Smooth muscle cell (in vitro differentiated cells): ENCODE data around the gene OTUB2. TPM values are rescaled to one million over a fixed set of nuclear protein-coding genes. Genes with fewer than 3 reads are reported as not detected.

Experiments used
- DNase-seq: peaks from one replicate; lab custom pipeline; 2025; ENCODE audit not compliant: unreplicated experiment; lab: John Stamatoyannopoulos, UW
- H2AFZ ChIP-seq: fragments of 200-600 bp; sonication (generic); 2 replicates; pipeline ENCODE4 v1.6.0; 2016; ENCODE audit warnings: antibody characterized with exemption, low read depth, mild to moderate bottlenecking
- H3F3A ChIP-seq: fragments of 200-600 bp; sonication (generic); 2 replicates; pipeline ENCODE4 v1.6.0; 2017; ENCODE audit warnings: antibody characterized with exemption, low read depth
- H3K27ac ChIP-seq: fragments of 200-600 bp; sonication (generic); 2 replicates; pipeline ENCODE4 v1.5.1; 2016; ENCODE audit warnings: low read depth, mild to moderate bottlenecking
- H3K27me3 ChIP-seq: fragments of 200-600 bp; sonication (generic); 2 replicates; pipeline ENCODE4 v1.6.1; 2016; ENCODE audit warnings: low read depth, mild to moderate bottlenecking
- H3K36me3 ChIP-seq: fragments of 200-600 bp; sonication (generic); 2 replicates; pipeline ENCODE4 v1.5.1; 2016; ENCODE audit warnings: low read depth
- H3K4me1 ChIP-seq: fragments of 200-600 bp; sonication (generic); 2 replicates; pipeline ENCODE4 v1.5.1; 2016; ENCODE audit warnings: low read depth
- H3K4me2 ChIP-seq: fragments of 200-600 bp; sonication (generic); 2 replicates; pipeline ENCODE4 v1.6.0; 2016; ENCODE audit warnings: mild to moderate bottlenecking
- H3K4me3 ChIP-seq: fragments of 200-600 bp; sonication (generic); 2 replicates; pipeline ENCODE4 v1.5.1; 2016; ENCODE audit warnings: mild to moderate bottlenecking
- H3K79me2 ChIP-seq: fragments of 200-600 bp; sonication (generic); 2 replicates; pipeline ENCODE4 v1.6.0; 2016; ENCODE audit warnings: low read depth, mild to moderate bottlenecking
- H3K9ac ChIP-seq: fragments of 200-600 bp; sonication (generic); 2 replicates; pipeline ENCODE4 v1.6.0; 2016; ENCODE audit warnings: low read depth
- H3K9me3 ChIP-seq: fragments of 200-600 bp; sonication (generic); replicated peaks from 2 replicates; pipeline ENCODE4 v1.5.1; 2016; ENCODE audit warnings: low read depth
- H4K20me1 ChIP-seq: fragments of 200-600 bp; sonication (generic); 2 replicates; pipeline ENCODE4 v1.6.0; 2016; ENCODE audit warnings: low read depth
- WGBS: methylation state at CpG from one replicate; pipeline ENCODE4 v1.1.7; 2016; ENCODE audit warnings: low lambda C conversion rate; 5-methylcytosine and 5-hydroxymethylcytosine counted together
- polyA plus RNA-seq: library from polyadenylated mRNA; unstranded; fragments of >200 nt; fragmentation: Nextera tagmentation; extraction: Ambion mirVana; gene quantifications from 2 replicates; pipeline ENCODE4 v1.2.1, GENCODE V29; 2016
- total RNA-seq: library from RNA; depleted of rRNA; stranded (reverse); fragments of >200 nt; gene quantifications from 2 replicates; pipeline ENCODE4 v1.2.3, GENCODE V29; 2014
- TF ChIP-seq, protein P1 (sequence below): fragments of 200-600 bp; sonication (generic); IDR thresholded peaks from 2 replicates; pipeline ENCODE4 v1.5.1; 2017; ENCODE audit warnings: borderline replicate concordance, mild to moderate bottlenecking, antibody characterized with exemption; ENCODE audit not compliant: insufficient read depth, poor library complexity, severe bottlenecking

OTUB2 gene
- total and polyA plus RNA-seq, 2 experiments from 2014 or later: 4.0 to 5.1 TPM

DNA sequence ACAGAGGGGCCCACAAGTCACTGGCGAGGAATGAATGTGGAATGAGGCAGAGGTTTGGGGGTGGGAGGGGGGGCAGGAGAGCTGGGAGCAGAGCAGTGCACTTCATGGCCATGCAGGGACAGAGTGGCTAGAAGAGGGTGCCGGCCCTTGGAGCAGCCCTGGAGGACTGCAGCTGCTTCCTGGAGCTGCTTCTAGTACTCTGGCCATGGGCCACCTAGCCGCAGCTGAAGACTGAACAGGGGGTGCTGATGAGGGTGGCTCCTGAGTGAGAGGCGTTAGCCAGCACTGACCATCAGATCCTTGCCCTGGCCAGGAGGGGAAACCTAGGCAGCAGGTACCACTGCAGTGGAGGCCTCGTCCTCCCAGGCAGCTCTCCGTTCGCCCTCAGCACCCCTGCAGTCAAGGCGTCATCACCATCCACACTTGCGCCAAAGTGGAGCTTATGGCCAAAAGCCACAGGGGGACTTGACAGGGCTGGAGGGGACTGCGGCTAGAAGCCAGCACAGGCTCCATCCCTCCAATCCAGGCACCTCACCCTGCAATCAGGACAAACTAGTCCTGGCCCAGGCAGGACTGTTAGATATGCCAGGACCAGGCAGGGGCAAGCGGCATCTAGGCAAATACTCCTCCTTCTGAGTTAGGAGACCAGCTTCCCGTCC lies 16.4 kb downstream of the OTUB2 start:
- no peak overlapping the region for H3K9ac ChIP-seq
- no peak for DNase-seq
- WGBS: 96% methylated on average over 12 of the region's 12 CpGs

DNA sequence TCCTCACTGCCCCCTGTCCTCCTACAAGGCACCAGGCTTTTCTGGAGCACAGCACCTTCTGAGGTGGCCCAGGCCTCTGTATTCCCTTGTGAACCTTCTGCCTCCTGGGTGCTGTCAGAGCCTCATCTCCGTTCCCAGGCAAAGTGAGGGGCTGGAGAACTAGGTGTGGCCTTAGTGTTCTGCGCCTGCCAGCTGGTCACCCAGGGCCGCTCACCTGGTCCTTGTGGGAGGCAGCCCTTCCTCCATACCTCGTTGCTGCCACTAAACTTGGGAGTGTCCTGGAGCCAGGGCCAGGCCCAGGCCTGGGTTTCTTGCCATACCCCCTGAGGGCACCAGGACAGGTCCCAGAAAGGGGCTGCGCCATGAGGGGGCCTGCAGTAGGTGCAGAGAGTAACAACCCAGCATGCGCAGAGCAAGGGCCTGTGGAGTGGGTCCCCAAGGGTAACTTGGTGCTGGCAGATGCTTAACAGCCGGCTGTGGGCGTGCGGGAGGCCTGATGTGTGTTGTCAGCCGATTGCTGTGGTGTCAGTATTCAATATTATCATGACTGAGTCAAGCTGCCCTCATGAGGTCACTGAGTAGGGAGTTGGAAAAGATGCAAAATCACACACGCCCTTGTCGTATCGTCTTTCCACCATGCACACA lies 17.1 kb downstream of the OTUB2 start:
- Histone ChIP-seq H3K9me3 (no peaks in the 10 kb centered on the region), H3K9ac (no peak overlapping the region), H3K36me3 (no peaks in the 10 kb centered on the region), H3K4me1 (no peaks in the 10 kb centered on the region), H3F3A (no peaks in the 10 kb centered on the region), H2AFZ (no peak overlapping the region), H4K20me1 (no peaks in the 10 kb centered on the region), H3K4me3 (no peak overlapping the region), H3K4me2 (no peak overlapping the region), H3K27me3 (no peaks in the 10 kb centered on the region), H3K79me2 (no peaks in the 10 kb centered on the region), H3K27ac (no peak overlapping the region)
- 93% methylated on average over 13 of the region's 13 CpGs for WGBS
- TF ChIP-seq, protein P1, sequence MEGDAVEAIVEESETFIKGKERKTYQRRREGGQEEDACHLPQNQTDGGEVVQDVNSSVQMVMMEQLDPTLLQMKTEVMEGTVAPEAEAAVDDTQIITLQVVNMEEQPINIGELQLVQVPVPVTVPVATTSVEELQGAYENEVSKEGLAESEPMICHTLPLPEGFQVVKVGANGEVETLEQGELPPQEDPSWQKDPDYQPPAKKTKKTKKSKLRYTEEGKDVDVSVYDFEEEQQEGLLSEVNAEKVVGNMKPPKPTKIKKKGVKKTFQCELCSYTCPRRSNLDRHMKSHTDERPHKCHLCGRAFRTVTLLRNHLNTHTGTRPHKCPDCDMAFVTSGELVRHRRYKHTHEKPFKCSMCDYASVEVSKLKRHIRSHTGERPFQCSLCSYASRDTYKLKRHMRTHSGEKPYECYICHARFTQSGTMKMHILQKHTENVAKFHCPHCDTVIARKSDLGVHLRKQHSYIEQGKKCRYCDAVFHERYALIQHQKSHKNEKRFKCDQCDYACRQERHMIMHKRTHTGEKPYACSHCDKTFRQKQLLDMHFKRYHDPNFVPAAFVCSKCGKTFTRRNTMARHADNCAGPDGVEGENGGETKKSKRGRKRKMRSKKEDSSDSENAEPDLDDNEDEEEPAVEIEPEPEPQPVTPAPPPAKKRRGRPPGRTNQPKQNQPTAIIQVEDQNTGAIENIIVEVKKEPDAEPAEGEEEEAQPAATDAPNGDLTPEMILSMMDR: no peak
- DNase-seq: no peak

More for the DNA sequence above, 16.4 kb downstream of the OTUB2 start:
- TF ChIP-seq, protein P1: no peak
- Histone ChIP-seq H3K36me3 (no peaks in the 10 kb centered on the region), H3K4me3 (no peak overlapping the region), H3K27ac (no peak overlapping the region), H3K4me1 (no peaks in the 10 kb centered on the region), H3K79me2 (no peaks in the 10 kb centered on the region), H3K4me2 (no peak overlapping the region), H2AFZ (no peak overlapping the region), H3K9me3 (no peaks in the 10 kb centered on the region), H3F3A (no peaks in the 10 kb centered on the region), H4K20me1 (no peaks in the 10 kb centered on the region), H3K27me3 (no peaks in the 10 kb centered on the region)

DNA sequence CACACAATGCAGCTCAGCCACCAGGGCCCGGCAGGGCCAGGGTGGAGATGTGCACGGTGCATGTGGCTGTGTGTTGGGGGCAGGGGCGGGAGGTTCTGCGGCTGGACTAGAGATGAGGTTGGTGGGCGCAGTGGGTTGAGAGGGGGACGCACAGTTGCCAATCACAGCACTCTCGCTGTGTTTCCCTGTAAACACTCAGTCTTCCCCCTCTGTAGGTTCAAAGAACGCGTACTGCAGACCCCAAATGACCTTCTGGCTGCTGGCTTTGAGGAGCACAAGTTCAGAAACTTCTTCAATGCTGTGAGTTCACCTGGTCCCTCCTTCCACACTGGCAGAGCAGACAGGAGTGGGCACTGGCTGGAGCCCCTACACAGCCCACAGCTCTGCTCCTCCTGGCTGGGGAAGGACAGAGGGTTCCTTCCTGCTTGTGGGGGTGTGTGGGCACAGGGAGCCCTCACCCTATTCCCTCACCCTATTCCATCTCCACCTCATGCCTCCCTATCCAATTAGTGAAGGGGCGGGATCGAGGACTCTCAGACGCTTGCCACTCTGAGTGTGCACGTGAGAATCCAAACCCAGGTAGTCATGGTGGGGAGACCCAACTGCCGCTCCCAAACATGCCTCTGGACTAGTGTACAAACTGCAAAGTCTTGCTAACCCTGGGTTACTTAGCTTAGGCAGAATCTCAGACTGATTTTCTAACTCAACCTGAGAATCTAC lies 17.8 kb downstream of the OTUB2 start:
- H3F3A ChIP-seq: no peaks in the 10 kb centered on the region
- WGBS: 95% methylated on average over 14 of the region's 14 CpGs
- H3K36me3 ChIP-seq: no peaks in the 10 kb centered on the region
- no peaks in the 10 kb centered on the region for H3K9me3 ChIP-seq
- H3K27ac ChIP-seq: no peak overlapping the region
- no peak overlapping the region for H3K9ac ChIP-seq
- TF ChIP-seq, protein P1: no peak
- no peaks in the 10 kb centered on the region for H4K20me1 ChIP-seq
- no peaks in the 10 kb centered on the region for H3K79me2 ChIP-seq
- no peak overlapping the region for H2AFZ ChIP-seq
- no peak overlapping the region for H3K4me3 ChIP-seq
- no peak for DNase-seq
- H3K4me2 ChIP-seq: no peak overlapping the region
- H3K27me3 ChIP-seq: no peaks in the 10 kb centered on the region
- H3K4me1 ChIP-seq: no peaks in the 10 kb centered on the region
